Common myeloid progenitor, CD34-positive (primary cell): ENCODE data around the gene UBR4.

Experiments used
- CTCF ChIA-PET: fragments of 350-600 bp; sonication (Branson Sonifier 250); formaldehyde crosslinking; loops from one replicate; lab custom pipeline; 2021; ENCODE audit warnings: antibody characterized with exemption; lab: Charles Lee
- POLR2A ChIA-PET: fragments of 350-600 bp; sonication (Branson Sonifier 250); formaldehyde crosslinking; loops from one replicate; lab custom pipeline; 2021; ENCODE audit warnings: antibody characterized with exemption; lab: Charles Lee
- DNase-seq, 3 donors: peaks; one replicate each; pipeline versions ENCODE4 v3.0.0 to v3.0.0-alpha.2; 2013
- H3K27ac ChIP-seq, 2 experiments: 1 replicate in 1 of 2; 2 replicates in 1 of 2; pipeline ENCODE4 v1.7.0; 2013; ENCODE audit warnings: inconsistent platforms in 2 of 2, low read length in 2 of 2, mild to moderate bottlenecking in 2 of 2, low read depth in 1 of 2, moderate library complexity in 1 of 2; ENCODE audit not compliant: severe bottlenecking in 2 of 2, insufficient read depth in 1 of 2, poor library complexity in 1 of 2
- H3K27me3 ChIP-seq, 5 experiments: replicated peaks in 2 of 5; 1 replicate in 3 of 5; 2 replicates in 2 of 5; pipeline versions ENCODE4 v1.6.1 to v1.7.0; 2013; ENCODE audit warnings: low read length in 4 of 5, mild to moderate bottlenecking in 2 of 5, moderate library complexity in 2 of 5, inconsistent platforms in 1 of 5; ENCODE audit not compliant: insufficient read depth in 5 of 5, control insufficient read depth in 4 of 5
- H3K36me3 ChIP-seq, 4 experiments: 1 replicate in 2 of 4; 2 replicates in 2 of 4; pipeline versions ENCODE4 v1.6.1 to v1.7.0; 2013; ENCODE audit warnings: low read length in 3 of 4, control low read depth in 1 of 4, mild to moderate bottlenecking in 1 of 4; ENCODE audit not compliant: control insufficient read depth in 4 of 4, insufficient read depth in 4 of 4
- H3K4me1 ChIP-seq, 4 experiments: 1 replicate in 3 of 4; 2 replicates in 1 of 4; pipeline versions ENCODE4 v1.6.1 to v1.7.1; 2013; ENCODE audit warnings: low read length in 3 of 4, mild to moderate bottlenecking in 3 of 4, control low read depth in 1 of 4, inconsistent platforms in 1 of 4, moderate library complexity in 1 of 4; ENCODE audit not compliant: control insufficient read depth in 4 of 4, insufficient read depth in 4 of 4; ENCODE audit errors: control extremely low read depth in 1 of 4
- H3K4me3 ChIP-seq, 7 experiments: 1 replicate in 4 of 7; 2 replicates in 3 of 7; pipeline versions ENCODE4 v1.5.1 to v1.7.0; 2013; ENCODE audit warnings: mild to moderate bottlenecking in 7 of 7, low read length in 6 of 7, moderate library complexity in 6 of 7, inconsistent platforms in 2 of 7, low read depth in 2 of 7, control low read depth in 1 of 7; ENCODE audit not compliant: insufficient read depth in 4 of 7, control insufficient read depth in 1 of 7; ENCODE audit errors: extremely low read depth in 1 of 7
- H3K9me3 ChIP-seq, 5 experiments: 1 replicate in 4 of 5; 2 replicates in 1 of 5; pipeline versions ENCODE4 v1.6.1 to v1.7.1; 2013; ENCODE audit warnings: low read length in 4 of 5, mild to moderate bottlenecking in 2 of 5, inconsistent platforms in 1 of 5, low read depth in 1 of 5, moderate library complexity in 1 of 5; ENCODE audit not compliant: control insufficient read depth in 4 of 5, insufficient read depth in 2 of 5; ENCODE audit errors: control extremely low read depth in 1 of 5
- WGBS: methylation state at CpG from one replicate; pipeline ENCODE4 v1.1.5; 2013; ENCODE audit not compliant: insufficient coverage; 5-methylcytosine and 5-hydroxymethylcytosine counted together

Gene UBR4

DNA sequence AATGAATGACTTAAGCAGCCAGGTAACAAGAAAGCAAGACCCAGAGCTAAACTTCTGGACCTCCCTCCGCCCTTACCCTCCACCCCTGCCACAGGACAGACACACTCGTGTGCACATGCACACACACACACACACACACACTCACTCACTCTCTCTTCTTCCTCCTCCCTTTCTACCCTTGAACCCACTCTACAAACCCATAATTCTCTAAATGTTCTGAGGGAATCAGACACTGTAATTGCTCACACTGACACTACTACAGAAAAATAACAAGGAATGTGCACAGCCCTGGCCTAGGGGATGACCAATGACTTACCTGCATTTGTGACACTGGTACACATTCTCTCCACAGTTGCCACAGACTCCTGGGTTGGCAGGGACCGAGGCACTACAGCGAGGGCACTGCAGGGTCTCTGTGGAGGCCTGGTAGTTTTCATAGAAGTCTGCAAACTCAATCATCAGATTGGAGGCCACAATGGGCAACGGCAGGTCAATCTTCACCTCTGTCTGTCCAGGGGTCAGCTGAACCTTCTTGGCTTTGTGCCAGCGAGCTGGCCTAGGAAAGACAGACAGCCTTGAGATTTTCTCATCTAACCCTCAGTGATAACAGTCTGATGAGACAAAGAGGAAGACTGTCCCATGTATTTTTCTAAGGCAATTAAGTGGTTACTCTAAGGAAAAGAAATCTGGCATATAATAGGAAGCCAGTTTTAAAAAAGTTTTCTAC, 94.8 kb downstream of the UBR4 start:
- ChIA-PET CTCF (interaction anchor here (0.6 to 3.3 kb wide), 7 partner anchors 10 to 208 kb away, joined by 3 to 16 read pairs (median 6); no protein-coding TSS in a partner anchor), POLR2A (no interaction called here)
- 92% methylated on average over 5 of the region's 6 CpGs for WGBS
- H3K27ac ChIP-seq, result peak overlapping the region in 1 of 2 experiments; percentile 16
- no peaks in the 10 kb centered on the region for H3K27me3 ChIP-seq
- no peak overlapping the region for H3K4me3 ChIP-seq
- H3K9me3 ChIP-seq, result no peaks in the 10 kb centered on the region
- H3K36me3 ChIP-seq, result peaks cover 46 to 97% (median 79%) of the 10 kb centered on the region in 4 experiments
- no peak for DNase-seq
- no peaks in the 10 kb centered on the region for H3K4me1 ChIP-seq

DNA sequence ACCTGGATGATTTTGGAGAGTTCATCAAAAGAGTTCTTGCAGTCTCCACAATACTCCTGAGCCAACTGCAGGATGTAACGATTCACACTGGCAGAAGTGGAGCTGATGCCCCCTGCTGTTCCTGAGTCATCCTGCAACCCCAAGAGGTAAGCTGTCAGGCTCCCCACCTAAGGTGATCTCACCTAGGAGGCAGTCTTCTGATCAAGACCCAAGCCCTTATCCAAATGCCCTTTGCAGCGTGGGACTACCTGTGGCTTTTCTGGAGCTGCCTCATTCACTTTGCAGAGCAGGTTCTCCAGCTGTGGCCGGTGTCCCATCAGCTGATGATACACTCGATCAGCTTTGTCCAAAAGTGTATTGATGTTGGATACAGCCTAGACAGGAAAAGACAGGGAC, 96.4 kb downstream of the UBR4 start:
- peaks cover 52 to 97% (median 79%) of the 10 kb centered on the region in 4 experiments for H3K36me3 ChIP-seq
- H3K27ac ChIP-seq, result no peak overlapping the region
- H3K4me3 ChIP-seq, result no peak overlapping the region
- WGBS, result 65% methylated on average over 4 of the region's 4 CpGs
- no peaks in the 10 kb centered on the region for H3K27me3 ChIP-seq
- ChIA-PET POLR2A (interaction anchor here (0.7 to 1.8 kb wide), 4 partner anchors 10 to 939 kb away, joined by 3 to 6 read pairs (median 3); no protein-coding TSS in a partner anchor), CTCF (interaction anchor here (0.8 to 3.3 kb wide), 14 partner anchors 8 to 229 kb away, joined by 3 to 16 read pairs (median 5); no protein-coding TSS in a partner anchor)
- peak; percentile 51 to 68 (median 65) for DNase-seq
- H3K4me1 ChIP-seq, result no peaks in the 10 kb centered on the region
- H3K9me3 ChIP-seq, result no peaks in the 10 kb centered on the region

DNA sequence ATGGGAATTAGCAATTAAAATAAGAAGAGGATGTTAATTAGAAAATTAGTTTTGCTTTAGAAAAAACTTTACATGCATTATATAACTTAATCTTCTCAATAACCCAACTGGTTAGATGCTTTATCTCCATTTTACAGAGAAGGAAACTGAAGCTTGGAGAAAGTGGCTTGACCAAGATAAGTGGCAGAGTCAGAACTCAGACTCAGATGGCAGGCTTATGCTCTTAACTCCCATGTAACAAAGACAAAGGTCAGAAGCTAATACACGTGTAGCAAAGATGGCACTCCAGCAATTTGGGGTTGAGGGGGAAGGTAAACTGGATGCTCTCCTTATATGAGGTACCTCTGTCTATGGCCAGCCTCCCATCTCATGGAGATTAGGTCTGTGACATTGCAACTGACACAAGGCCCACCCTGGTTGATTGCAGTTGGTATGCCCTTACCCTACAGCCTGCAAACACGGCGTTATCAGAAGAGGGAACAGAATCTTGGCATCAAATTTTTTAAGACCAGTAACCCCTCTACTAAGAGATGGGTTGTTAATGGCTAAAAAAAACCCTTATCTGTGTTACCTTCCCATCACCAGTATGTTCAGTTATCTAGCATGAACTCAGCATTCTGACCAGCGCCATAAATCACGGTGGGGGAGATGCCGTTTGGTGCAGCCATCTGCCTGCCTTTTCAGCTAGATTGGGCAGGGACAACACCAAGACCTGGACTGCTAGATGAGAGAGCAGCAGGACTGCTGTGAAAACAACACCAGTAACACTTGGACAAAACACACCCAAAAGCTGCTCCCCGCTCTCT, 97.0 kb downstream of the UBR4 start:
- peak in 2 of 3 donors; percentile 18 to 60 for DNase-seq
- Histone ChIP-seq H3K9me3 (no peaks in the 10 kb centered on the region), H3K36me3 (peaks cover 50 to 98% (median 82%) of the 10 kb centered on the region in 4 experiments), H3K27me3 (no peaks in the 10 kb centered on the region), H3K27ac (no peak overlapping the region), H3K4me1 (no peaks in the 10 kb centered on the region), H3K4me3 (no peak overlapping the region)
- CTCF ChIA-PET, result interaction anchor here (0.8 to 3.3 kb wide), 17 partner anchors 9 to 229 kb away, joined by 3 to 16 read pairs (median 4); no protein-coding TSS in a partner anchor
- POLR2A ChIA-PET, result interaction anchor here (0.7 to 1.8 kb wide), 4 partner anchors 11 to 939 kb away, joined by 3 to 6 read pairs (median 3); no protein-coding TSS in a partner anchor
- 87% methylated on average over 5 of the region's 7 CpGs for WGBS

DNA sequence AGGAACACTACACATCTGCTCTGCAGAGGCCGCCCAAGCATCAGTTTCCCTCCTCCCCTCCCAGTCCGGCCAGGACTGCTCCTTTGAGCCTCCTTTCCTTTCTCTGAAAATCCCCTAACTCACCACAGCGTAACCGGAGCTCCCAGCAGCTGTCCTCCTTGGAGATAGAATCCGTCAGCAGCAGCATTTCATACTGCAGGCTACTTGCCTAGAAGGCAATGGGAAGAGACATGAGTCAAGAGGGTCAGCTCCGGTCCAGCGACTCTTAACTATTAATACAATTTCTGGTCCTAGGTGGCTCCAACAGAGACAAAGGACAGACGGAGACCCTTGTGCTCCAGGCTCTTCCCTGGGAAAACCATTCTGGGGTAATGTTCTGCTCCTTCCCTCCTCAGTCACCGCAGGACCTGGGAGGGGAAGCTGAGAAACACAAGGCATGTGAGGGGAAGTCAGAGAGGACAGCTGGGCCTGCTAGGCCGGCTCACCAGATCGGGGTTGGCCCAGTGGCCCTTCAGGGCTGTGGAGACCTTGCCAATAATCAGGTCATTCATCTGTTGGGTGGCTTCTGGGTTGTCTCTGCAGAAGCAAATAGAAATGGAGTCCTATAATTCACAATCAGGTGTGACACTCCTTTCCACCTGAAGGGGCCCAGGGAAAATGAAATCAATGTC, 99.7 kb downstream of the UBR4 start:
- POLR2A ChIA-PET, result no interaction called here
- Histone ChIP-seq H3K4me1 (no peaks in the 10 kb centered on the region), H3K36me3 (peaks cover 48 to 95% (median 80%) of the 10 kb centered on the region in 4 experiments), H3K27ac (no peak overlapping the region), H3K27me3 (no peaks in the 10 kb centered on the region), H3K4me3 (no peak overlapping the region), H3K9me3 (no peaks in the 10 kb centered on the region)
- CTCF ChIA-PET, result interaction anchor here (1.5 to 1.6 kb wide), 2 partner anchors 11 to 223 kb away, joined by 4 read pairs; no protein-coding TSS in a partner anchor
- no peak for DNase-seq
- 99% methylated on average over 9 of the region's 11 CpGs for WGBS

DNA sequence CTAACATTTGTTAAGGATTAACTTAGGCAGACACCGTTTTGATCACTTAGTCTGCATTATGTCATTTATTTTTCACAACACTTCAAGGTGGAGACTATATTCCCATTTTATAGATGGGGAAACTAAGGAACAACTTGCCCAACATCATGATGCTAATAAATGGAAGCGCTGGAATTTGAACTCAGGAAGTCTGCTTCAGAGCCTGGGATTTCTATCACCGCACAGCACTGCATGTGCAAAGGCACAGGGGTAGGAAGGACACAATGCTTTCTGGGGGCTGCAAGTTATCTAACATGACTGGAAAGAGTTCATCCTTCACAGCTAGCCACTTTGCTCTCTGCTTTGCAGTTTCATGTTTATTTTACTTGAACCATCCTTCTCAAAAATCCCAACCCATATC, 100.5 kb downstream of the UBR4 start:
- CTCF ChIA-PET, result interaction anchor here (0.7 to 1.6 kb wide), 3 partner anchors 10 to 222 kb away, joined by 3 to 4 read pairs (median 4); no protein-coding TSS in a partner anchor
- WGBS, result 100% methylated on average over 3 of the region's 3 CpGs

DNA sequence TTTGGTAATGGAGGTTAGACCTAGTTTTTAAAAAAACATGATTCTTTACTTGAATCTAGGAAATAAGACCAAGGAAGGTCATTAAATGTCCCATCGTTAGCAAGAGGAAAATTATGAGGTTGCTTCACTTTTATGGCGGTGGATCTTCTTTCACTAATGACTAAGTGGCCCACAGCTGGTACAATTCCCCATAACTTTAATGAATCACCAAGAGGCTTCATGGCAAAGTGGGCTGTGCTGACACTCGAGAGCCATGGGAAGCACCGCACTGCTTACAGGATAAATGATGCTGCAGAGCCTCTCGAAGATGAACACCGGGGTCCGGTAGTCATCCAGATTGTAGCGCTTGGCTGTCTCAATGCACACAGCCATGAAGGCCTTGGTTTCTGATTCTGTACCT, 108.8 kb downstream of the UBR4 start:
- no peak overlapping the region for H3K4me3 ChIP-seq
- no peaks in the 10 kb centered on the region for H3K9me3 ChIP-seq
- POLR2A ChIA-PET, result no interaction called here
- H3K27ac ChIP-seq, result no peak overlapping the region
- no peak for DNase-seq
- 94% methylated on average over 8 of the region's 8 CpGs for WGBS
- CTCF ChIA-PET, result interaction anchor here (1.6 kb wide), 1 partner anchor 193 kb away, joined by 4 read pairs; no protein-coding TSS in a partner anchor
- H3K36me3 ChIP-seq, result peaks cover 48 to 98% (median 76%) of the 10 kb centered on the region in 4 experiments
- no peaks in the 10 kb centered on the region for H3K4me1 ChIP-seq
- H3K27me3 ChIP-seq, result no peaks in the 10 kb centered on the region

More for the DNA sequence above, 100.5 kb downstream of the UBR4 start:
- H3K27ac ChIP-seq, result no peak overlapping the region
- no peaks in the 10 kb centered on the region for H3K27me3 ChIP-seq
- peaks cover 48 to 95% (median 79%) of the 10 kb centered on the region in 4 experiments for H3K36me3 ChIP-seq
- H3K4me1 ChIP-seq, result no peaks in the 10 kb centered on the region
- no peak for DNase-seq
- H3K9me3 ChIP-seq, result no peaks in the 10 kb centered on the region
- H3K4me3 ChIP-seq, result no peak overlapping the region
- POLR2A ChIA-PET, result no interaction called here
